B cell (primary cell): ENCODE measurements around the gene FRMD4A. TPM values are rescaled to one million over a fixed set of nuclear protein-coding genes. Genes with fewer than 3 reads are reported as not detected.
"Not testable (repeated sequence)": the region's sequence is repeated elsewhere in the genome, so short reads cannot be mapped to it uniquely, and the experiment has no call there.

Source experiments
- ATAC-seq: fragments of 200-7000 bp; cut with Tn5 transposase; one replicate; pipeline ENCODE4 v1.10.0; 2021; ENCODE audit warnings: low read depth, mild to moderate bottlenecking, moderate number of reproducible peaks, moderate library complexity
- CTCF ChIA-PET: fragments of 350-600 bp; sonication (Branson Sonifier 250); formaldehyde crosslinking; loops from one replicate; lab custom pipeline; 2021; ENCODE audit warnings: antibody characterized with exemption, inconsistent platforms; lab: Charles Lee
- POLR2A ChIA-PET: fragments of 350-600 bp; sonication (Branson Sonifier 250); formaldehyde crosslinking; loops from one replicate; lab custom pipeline; 2021; ENCODE audit warnings: antibody characterized with exemption; lab: Charles Lee
- DNase-seq: peaks from one replicate; pipeline ENCODE4 v3.0.0; 2013
- H2AFZ ChIP-seq: 2 replicates; pipeline ENCODE4 v1.6.1; 2012; ENCODE audit warnings: mild to moderate bottlenecking, low read depth, low read length; ENCODE audit not compliant: insufficient read depth, poor library complexity, severe bottlenecking
- H3K27ac ChIP-seq, 2 donors: 1 replicate in 1 of 2; 2 replicates in 1 of 2; pipeline ENCODE4 v1.5.1; 2012 to 2013; ENCODE audit warnings: low read length in 2 of 2, mild to moderate bottlenecking in 2 of 2, moderate library complexity in 1 of 2
- H3K27me3 ChIP-seq, 4 experiments: fragments of 200-600 bp in 1 of 4; sonication (generic) in 1 of 4; replicated peaks in 1 of 4; 1 replicate in 2 of 4; 2 replicates in 2 of 4; pipeline versions ENCODE4 v1.6.1 to v1.7.0; 2013 to 2016; ENCODE audit warnings: low read length in 3 of 4, mild to moderate bottlenecking in 2 of 4, mixed read lengths in 1 of 4, moderate library complexity in 1 of 4; ENCODE audit not compliant: insufficient read depth in 4 of 4, control insufficient read depth in 3 of 4; ENCODE audit errors: control extremely low read depth in 1 of 4
- H3K36me3 ChIP-seq, 2 experiments: replicated peaks in 1 of 2; 1 replicate in 1 of 2; 2 replicates in 1 of 2; pipeline versions ENCODE4 v1.6.1 to v1.7.1; 2013; ENCODE audit warnings: low read length in 1 of 2; ENCODE audit not compliant: insufficient read depth in 2 of 2, control insufficient read depth in 1 of 2; ENCODE audit errors: control extremely low read depth in 1 of 2, extremely low read depth in 1 of 2
- H3K4me1 ChIP-seq, 2 donors: fragments of 200-600 bp in 1 of 2; sonication (generic) in 1 of 2; 1 replicate in 1 of 2; 2 replicates in 1 of 2; pipeline versions ENCODE4 v1.5.1 to v1.6.1; 2013 to 2017; ENCODE audit warnings: low read length in 2 of 2; ENCODE audit not compliant: control insufficient read depth in 2 of 2, insufficient read depth in 2 of 2
- H3K4me2 ChIP-seq: replicated peaks from 2 replicates; pipeline ENCODE3; 2012; ENCODE audit warnings: mild to moderate bottlenecking, low read depth, low read length; ENCODE audit not compliant: poor library complexity, severe bottlenecking
- H3K4me3 ChIP-seq, 5 experiments: fragments of 200-600 bp in 1 of 5; sonication (generic) in 1 of 5; 1 replicate in 3 of 5; 2 replicates in 2 of 5; pipeline versions ENCODE4 v1.5.1 to v1.7.0; 2011 to 2016; ENCODE audit warnings: low read length in 4 of 5, mild to moderate bottlenecking in 4 of 5, low read depth in 2 of 5, control low read depth in 1 of 5, moderate library complexity in 1 of 5; ENCODE audit not compliant: insufficient read depth in 1 of 5; ENCODE audit errors: control extremely low read depth in 1 of 5, extremely low read depth in 1 of 5
- H3K79me2 ChIP-seq: fragments of 200-600 bp; sonication (generic); one replicate; pipeline ENCODE4 v1.6.0; 2016; ENCODE audit warnings: low read length; ENCODE audit not compliant: control insufficient read depth, insufficient read depth
- H3K9ac ChIP-seq: fragments of 200-600 bp; sonication (generic); 2 replicates; pipeline ENCODE4 v1.6.1; 2017; ENCODE audit warnings: mild to moderate bottlenecking, low read length, moderate library complexity
- H3K9me3 ChIP-seq, 3 donors: one replicate each; pipeline versions ENCODE4 v1.6.1 to v1.7.1; 2013; ENCODE audit warnings: low read length in 2 of 3; ENCODE audit not compliant: control insufficient read depth in 2 of 3, insufficient read depth in 1 of 3; ENCODE audit errors: control extremely low read depth in 1 of 3
- H4K20me1 ChIP-seq: 2 replicates; pipeline ENCODE4 v1.6.0; 2012; ENCODE audit warnings: mild to moderate bottlenecking, low read length; ENCODE audit not compliant: insufficient read depth, control insufficient read depth, poor library complexity, severe bottlenecking
- H3K27ac Mint-ChIP-seq: one replicate; pipeline ENCODE4 v1.8.0; 2021; ENCODE audit warnings: mixed read lengths
- H3K27me3 Mint-ChIP-seq: one replicate; pipeline ENCODE4 v1.8.0; 2021; ENCODE audit warnings: mixed read lengths
- H3K4me1 Mint-ChIP-seq: one replicate; pipeline ENCODE4 v1.8.0; 2021; ENCODE audit warnings: mixed read lengths
- H3K4me3 Mint-ChIP-seq: one replicate; pipeline ENCODE4 v1.8.0; 2021; ENCODE audit warnings: mixed read lengths
- H3K9me3 Mint-ChIP-seq: one replicate; pipeline ENCODE4 v1.8.0; 2022; ENCODE audit warnings: mixed read lengths; ENCODE audit not compliant: insufficient read depth
- CTCF ChIP-seq: fragments of 200-600 bp; IDR thresholded peaks from one replicate; pipeline ENCODE4 v1.8.0; 2022; ENCODE audit warnings: antibody characterized with exemption, mild to moderate bottlenecking
- EZH2 ChIP-seq: IDR thresholded peaks from 2 replicates; pipeline ENCODE4 v1.6.1; 2012; ENCODE audit warnings: borderline replicate concordance, low read depth, mild to moderate bottlenecking, moderate library complexity, low read length; ENCODE audit not compliant: insufficient read depth, poor library complexity, severe bottlenecking
- WGBS: methylation state at CpG from one replicate; pipeline ENCODE4 v1.1.5; 2013; ENCODE audit warnings: missing lambda C conversion rate; ENCODE audit not compliant: insufficient coverage; 5-methylcytosine and 5-hydroxymethylcytosine counted together
- intact Hi-C: fragments of 100-400 bp; cut with micrococcal nuclease; formaldehyde crosslinking; loops from one replicate; pipeline ENCODE4 v1.10.0; 2022
- polyA plus RNA-seq: library from polyadenylated mRNA; depleted of rRNA; stranded (reverse); fragments of >200 nt; gene quantifications from 2 replicates; pipeline ENCODE4 v1.2.3, GENCODE V29; 2012
- total RNA-seq, 2 donors: library from RNA; stranded (reverse); fragments of 120-200 nt in 1 of 2; gene quantifications; 1 replicate in 1 of 2; 2 replicates in 1 of 2; pipeline versions ENCODE4 v1.2.3 to v1.2.4, GENCODE V29; 2013 to 2022

FRMD4A gene
- total and polyA plus RNA-seq, 2 donors (not counting 1 experiment from before 2014, with no cell fraction given) = 0.76 to 3.4 TPM

- peaks cover 0 to 7% (median 1%) of the 10 kb centered on the region in 4 experiments for H3K27me3 ChIP-seq
- H3K79me2 ChIP-seq = no peaks in the 10 kb centered on the region
- no peaks in the 10 kb centered on the region for H3K9me3 Mint-ChIP-seq
- no peak for DNase-seq
- no peak overlapping the region for H3K27ac ChIP-seq
- intact Hi-C loops = no loop called here
- H3K9ac ChIP-seq = no peak overlapping the region
- no peaks in the 10 kb centered on the region for H3K4me1 Mint-ChIP-seq
- no peak overlapping the region for H3K4me3 ChIP-seq
- ChIA-PET CTCF (no interaction called here), POLR2A (no interaction called here)
- no peak overlapping the region for H3K27ac Mint-ChIP-seq
- H3K4me2 ChIP-seq = no peak overlapping the region
- peaks cover 41% of the 10 kb centered on the region for H3K27me3 Mint-ChIP-seq
- H3K4me1 ChIP-seq = no peaks in the 10 kb centered on the region
- ATAC-seq = no peak
- H3K4me3 Mint-ChIP-seq = no peak overlapping the region
- TF ChIP-seq CTCF (no peak), EZH2 (no peak)
- H3K36me3 ChIP-seq = no peaks in the 10 kb centered on the region
- H4K20me1 ChIP-seq = no peaks in the 10 kb centered on the region
- no peaks in the 10 kb centered on the region for H3K9me3 ChIP-seq
- WGBS = 80% methylated on average over 2 of the region's 5 CpGs
- no peak overlapping the region for H2AFZ ChIP-seq
These were observed 111.3 kb downstream of the FRMD4A start for GRCh38 chr10:14219411-14219810.

DNA sequence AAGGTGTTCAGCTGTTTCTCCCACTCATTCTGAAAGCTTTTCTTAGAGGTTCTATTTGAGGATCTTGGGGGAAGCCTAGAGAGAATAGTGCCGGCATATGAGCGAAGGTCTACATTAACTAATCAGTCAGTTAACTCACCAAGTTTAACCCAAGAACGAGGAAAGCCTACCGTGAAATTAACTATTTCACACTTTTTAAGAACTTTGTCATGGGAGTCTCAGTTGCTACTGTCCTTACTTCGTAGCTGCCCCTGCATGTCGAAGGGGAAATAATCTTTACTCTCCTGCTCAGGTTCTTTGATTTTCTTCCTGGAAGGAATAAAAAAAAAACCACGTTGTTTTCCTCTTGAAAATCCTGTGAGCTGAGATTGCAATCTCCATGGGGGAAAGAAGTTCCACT, 115.1 kb downstream of the FRMD4A start:
- Mint-ChIP-seq H3K27ac (no peak overlapping the region), H3K27me3 (peaks cover 46% of the 10 kb centered on the region), H3K4me3 (no peak overlapping the region), H3K4me1 (peaks cover 2% of the 10 kb centered on the region), H3K9me3 (no peaks in the 10 kb centered on the region)
- CTCF ChIA-PET = no interaction called here
- ATAC-seq (no peak), DNase-seq (no peak)
- H3K4me3 ChIP-seq = no peak overlapping the region
- no peak overlapping the region for H3K9ac ChIP-seq
- no peak overlapping the region for H3K4me2 ChIP-seq
- H2AFZ ChIP-seq = no peak overlapping the region
- H4K20me1 ChIP-seq = no peaks in the 10 kb centered on the region
- H3K27ac ChIP-seq = no peak overlapping the region
- H3K27me3 ChIP-seq = peaks cover 0 to 9% (median 4%) of the 10 kb centered on the region in 4 experiments
- H3K9me3 ChIP-seq = peaks cover 0 to 7% (median 0%) of the 10 kb centered on the region in 3 donors
- no peaks in the 10 kb centered on the region for H3K4me1 ChIP-seq
- POLR2A ChIA-PET = no interaction called here
- intact Hi-C loops = no loop called here
- TF ChIP-seq EZH2 = no peak
- TF ChIP-seq CTCF = no peak
- H3K79me2 ChIP-seq = no peaks in the 10 kb centered on the region
- WGBS = 91% methylated on average over 4 of the region's 7 CpGs
- no peaks in the 10 kb centered on the region for H3K36me3 ChIP-seq

- 75% methylated on average over 5 of the region's 7 CpGs for WGBS
- DNase-seq, H3K27ac Mint-ChIP-seq, H3K4me3 ChIP-seq, ATAC-seq, H3K27ac ChIP-seq, H4K20me1 ChIP-seq, H3K9me3 ChIP-seq, H3K4me3 Mint-ChIP-seq, H3K9me3 Mint-ChIP-seq, H3K4me1 ChIP-seq, H2AFZ ChIP-seq, H3K4me1 Mint-ChIP-seq, H3K27me3 ChIP-seq, intact Hi-C loops, H3K36me3 ChIP-seq, H3K4me2 ChIP-seq, H3K9ac ChIP-seq, H3K79me2 ChIP-seq, POLR2A ChIA-PET: not testable (repeated sequence)
- peaks cover 44% of the 10 kb centered on the region for H3K27me3 Mint-ChIP-seq
- CTCF ChIA-PET = interaction anchor here (0.9 kb wide), 1 partner anchor 17 kb away, joined by 3 read pairs; no protein-coding TSS in a partner anchor
These were observed 117.0 kb downstream of the FRMD4A start for GRCh38 chr10:14213703-14214102.
